Measurements from ENCODE around the gene FOXL2NB. TPM values are rescaled to one million over a fixed set of nuclear protein-coding genes. Genes with fewer than 3 reads are reported as not detected.

The FOXL2NB gene
- total RNA-seq, 1 experiment from 2014 or later: not detected

DNA sequence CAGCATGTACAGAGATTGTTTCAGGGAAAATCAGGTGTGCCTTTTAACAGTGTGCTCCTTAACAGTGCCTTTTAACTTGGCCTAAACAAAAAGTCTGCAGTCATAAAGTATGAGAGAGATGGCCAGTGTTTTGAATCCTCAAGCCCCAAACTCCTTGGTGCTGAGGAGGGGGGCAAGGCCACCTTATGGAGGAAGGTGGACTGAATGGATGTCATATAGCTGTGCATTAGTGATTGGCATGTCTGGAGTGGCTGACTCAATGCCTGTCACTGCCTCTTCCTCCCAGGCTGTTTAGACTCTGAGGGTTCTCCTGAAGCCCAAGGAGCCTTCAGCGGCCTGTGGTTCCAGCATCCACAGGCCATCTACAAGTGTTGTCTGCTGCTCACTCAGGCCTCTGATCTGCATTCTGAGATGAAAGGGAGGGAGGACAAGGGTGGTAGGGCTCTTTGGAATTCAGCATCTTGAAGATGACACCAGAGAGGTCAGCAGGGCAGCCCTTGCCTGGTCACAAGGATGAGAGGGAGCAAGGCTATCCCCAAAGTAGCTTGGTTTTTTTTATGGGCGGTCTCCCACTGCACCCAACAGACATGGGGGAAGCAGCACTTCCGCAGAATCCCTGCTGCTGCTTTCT is 1.5 kb downstream of the FOXL2NB start:
- ChIA-PET POLR2A (ENCODE audit: low non-redundant PET) (no interaction called here), CTCF (interaction anchor here (1.6 kb wide), 1 partner anchor 13 kb away, joined by 12 read pairs; no protein-coding TSS in a partner anchor)
- H3K27ac ChIP-seq (ENCODE audit: low read depth, low read length, poor library complexity, severe bottlenecking): no peak overlapping the region
- no peak overlapping the region for H3K4me3 ChIP-seq (ENCODE audit: low read depth, low read length, poor library complexity, severe bottlenecking)
- peaks cover 5% of the 10 kb centered on the region for H3K4me1 ChIP-seq (ENCODE audit: insufficient read depth, low read length, poor library complexity, severe bottlenecking)
- no peak for DNase-seq (ENCODE audit: low spot score)
- H3K36me3 ChIP-seq (ENCODE audit: insufficient read depth, low read length, poor library complexity, severe bottlenecking): no peaks in the 10 kb centered on the region
- no TSS peak for BruUV-seq (replicated peaks)
- H3K27me3 ChIP-seq (replicated peaks; ENCODE audit: insufficient read depth, low read depth, low read length, poor library complexity): peaks cover 82% of the 10 kb centered on the region
- intact Hi-C loops (cut with micrococcal nuclease; ENCODE audit: unreplicated experiment): no loop called here
- TF ChIP-seq EZH2 (IDR thresholded peaks at IDR 0.05; ENCODE audit: borderline replicate concordance, low read depth, low read length, poor library complexity, severe bottlenecking): no peak
- no peak for TF ChIP-seq CTCF (conservative IDR thresholded peaks at IDR 0.05; ENCODE audit: low read depth, low read length)
- no peaks in the 10 kb centered on the region for H3K9me3 ChIP-seq (ENCODE audit: low read depth, low read length, poor library complexity, severe bottlenecking)

DNA sequence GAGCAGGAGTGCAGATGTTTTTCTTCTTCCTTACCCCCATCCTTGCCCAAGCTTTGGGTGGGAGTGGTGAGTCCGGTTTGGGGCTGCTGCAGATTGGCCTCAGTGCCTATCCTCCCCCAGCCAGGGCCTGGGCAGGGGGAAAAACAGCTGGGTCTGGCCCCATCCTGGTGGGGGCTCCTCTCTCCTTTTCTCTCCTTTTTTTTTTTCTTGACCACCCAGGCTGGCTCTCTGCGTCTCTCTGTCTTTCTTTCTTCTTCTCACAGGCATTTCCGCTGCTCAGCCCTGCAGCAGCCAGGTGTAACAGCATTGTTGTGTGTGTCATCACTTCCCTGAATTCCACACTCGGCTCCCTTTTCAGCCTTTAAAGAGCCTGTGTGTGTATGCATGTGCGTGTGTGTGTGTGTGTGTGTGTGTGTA is 2.0 kb downstream of the FOXL2NB start:
- intact Hi-C loops (cut with micrococcal nuclease; ENCODE audit: unreplicated experiment): no loop called here
- peaks cover 77% of the 10 kb centered on the region for H3K27me3 ChIP-seq (replicated peaks; ENCODE audit: insufficient read depth, low read depth, low read length, poor library complexity)
- no peak overlapping the region for H3K27ac ChIP-seq (ENCODE audit: low read depth, low read length, poor library complexity, severe bottlenecking)
- ChIA-PET CTCF (no interaction called here), POLR2A (ENCODE audit: low non-redundant PET) (no interaction called here)
- H3K36me3 ChIP-seq (ENCODE audit: insufficient read depth, low read length, poor library complexity, severe bottlenecking): no peaks in the 10 kb centered on the region
- no peak overlapping the region for H3K4me3 ChIP-seq (ENCODE audit: low read depth, low read length, poor library complexity, severe bottlenecking)
- peaks cover 5% of the 10 kb centered on the region for H3K4me1 ChIP-seq (ENCODE audit: insufficient read depth, low read length, poor library complexity, severe bottlenecking)
- no TSS peak for BruUV-seq (replicated peaks)
- no peaks in the 10 kb centered on the region for H3K9me3 ChIP-seq (ENCODE audit: low read depth, low read length, poor library complexity, severe bottlenecking)
- TF ChIP-seq CTCF (conservative IDR thresholded peaks at IDR 0.05; ENCODE audit: low read depth, low read length) (no peak), EZH2 (IDR thresholded peaks at IDR 0.05; ENCODE audit: borderline replicate concordance, low read depth, low read length, poor library complexity, severe bottlenecking) (no peak)
- DNase-seq (ENCODE audit: low spot score): no peak

DNA sequence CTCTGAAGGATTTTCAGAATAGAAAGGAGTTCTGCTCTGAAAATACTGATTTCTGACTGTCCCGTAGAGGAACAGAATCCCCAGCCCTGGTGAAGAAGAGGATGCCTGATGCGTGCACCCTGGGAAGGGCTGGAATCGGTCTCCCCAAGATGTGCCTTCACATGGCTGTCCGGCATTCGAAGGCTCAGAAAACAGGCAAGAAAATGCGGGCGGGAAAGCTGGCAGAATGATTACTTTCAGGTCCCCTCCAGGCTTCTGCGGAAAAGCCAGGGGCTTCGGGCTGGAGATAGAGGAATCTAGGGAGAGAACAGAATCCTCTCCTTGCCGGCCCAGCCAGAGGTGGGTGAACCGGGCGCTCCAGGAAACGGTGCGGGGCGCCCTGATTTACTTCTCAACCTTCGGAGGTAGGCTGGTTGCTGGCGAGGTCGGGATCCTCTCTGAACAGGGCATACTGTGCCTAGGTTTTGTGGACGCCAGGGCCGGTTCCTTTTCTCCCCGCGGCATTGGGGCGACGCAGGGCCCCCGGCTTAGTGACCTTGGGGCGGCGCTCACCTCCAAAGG is 2.5 kb downstream of the FOXL2NB start:
- Histone ChIP-seq H3K36me3 (ENCODE audit: insufficient read depth, low read length, poor library complexity, severe bottlenecking) (no peaks in the 10 kb centered on the region), H3K4me1 (ENCODE audit: insufficient read depth, low read length, poor library complexity, severe bottlenecking) (peaks cover 5% of the 10 kb centered on the region), H3K27ac (ENCODE audit: low read depth, low read length, poor library complexity, severe bottlenecking) (no peak overlapping the region), H3K9me3 (ENCODE audit: low read depth, low read length, poor library complexity, severe bottlenecking) (no peaks in the 10 kb centered on the region), H3K27me3 (replicated peaks; ENCODE audit: insufficient read depth, low read depth, low read length, poor library complexity) (peaks cover 77% of the 10 kb centered on the region), H3K4me3 (ENCODE audit: low read depth, low read length, poor library complexity, severe bottlenecking) (peak overlapping the region; percentile 35)
- ChIA-PET POLR2A (ENCODE audit: low non-redundant PET) (no interaction called here), CTCF (interaction anchor here (1.2 kb wide), 1 partner anchor 14 kb away, joined by 3 read pairs; no protein-coding TSS in a partner anchor)
- intact Hi-C loops (cut with micrococcal nuclease; ENCODE audit: unreplicated experiment): no loop called here
- DNase-seq (ENCODE audit: low spot score): no peak
- TF ChIP-seq EZH2 (IDR thresholded peaks at IDR 0.05; ENCODE audit: borderline replicate concordance, low read depth, low read length, poor library complexity, severe bottlenecking) (no peak), CTCF (conservative IDR thresholded peaks at IDR 0.05; ENCODE audit: low read depth, low read length) (no peak)
- no TSS peak for BruUV-seq (replicated peaks)

Data from A673 (cell line).